TTC549 (cell line): Measurements from ENCODE around the gene NOL3.

Experiments used
- FAIRE-seq: peaks from 2 replicates; lab custom pipeline; 2012; peaks lifted over from hg19 to GRCh38; lab: Jason Lieb, UNC

NOL3 gene

DNA sequence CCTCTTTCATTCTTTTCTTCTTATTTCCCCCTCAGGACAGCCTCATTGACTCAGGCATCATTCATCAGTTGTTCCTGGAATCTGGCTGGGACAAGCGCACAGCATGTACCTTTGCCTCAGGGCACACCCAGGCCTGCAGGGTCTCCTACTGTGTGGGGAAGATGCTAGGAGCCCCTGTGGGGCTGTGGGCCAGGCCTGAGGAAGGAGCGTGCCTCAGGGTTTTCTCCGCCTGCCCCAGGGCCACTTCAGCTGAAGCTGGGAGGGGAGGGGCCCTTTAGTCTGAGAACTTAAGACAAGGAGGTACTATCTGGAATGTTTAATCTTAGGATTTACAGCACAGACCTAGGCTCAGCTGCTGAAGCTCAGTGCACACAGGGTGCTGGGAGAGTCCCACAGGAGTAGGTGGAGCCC, 36.5 kb downstream of the NOL3 start:
- FAIRE-seq, result no peak

DNA sequence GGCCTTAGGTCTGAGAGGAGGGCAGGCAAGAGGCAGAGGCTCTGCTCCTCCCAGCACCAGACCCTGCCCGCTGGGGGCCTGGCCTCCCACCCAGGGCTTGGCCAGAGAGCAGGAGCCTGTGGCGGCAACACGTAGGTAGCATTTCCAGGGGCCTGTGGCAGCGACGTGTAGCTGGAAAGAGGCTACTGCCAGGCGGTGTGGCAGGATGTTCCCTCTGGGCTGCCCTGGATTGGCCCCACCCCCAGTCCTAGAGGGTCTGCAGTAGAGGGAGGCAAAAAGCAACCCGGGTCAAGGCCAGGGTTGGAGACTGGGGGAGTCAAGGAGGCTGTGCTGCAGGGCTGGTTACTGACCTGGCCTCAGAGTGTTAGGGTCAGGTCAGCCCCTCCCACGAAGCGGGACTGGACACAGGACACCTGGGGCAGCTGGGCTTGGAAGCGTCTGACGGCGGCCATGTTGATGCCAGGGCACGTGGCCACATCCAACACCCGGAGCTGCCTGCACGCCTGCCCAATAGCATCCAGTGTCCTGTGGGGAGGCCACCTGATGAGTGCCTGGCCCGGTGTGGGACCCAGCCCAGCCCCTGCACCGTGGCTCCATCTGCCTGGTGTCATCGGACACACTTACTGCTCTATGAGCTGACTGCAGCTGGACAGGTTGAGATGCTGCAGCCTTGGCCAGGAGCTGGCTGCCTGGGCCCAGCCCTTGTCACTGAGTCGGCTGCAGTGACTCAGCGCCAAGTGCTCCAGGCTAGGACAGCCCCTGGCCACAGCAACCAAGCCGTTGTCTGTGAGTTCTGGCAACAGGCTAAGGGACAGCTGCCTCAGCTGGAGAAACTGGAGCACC, 37.1 kb downstream of the NOL3 start:
- FAIRE-seq, result no peak

DNA sequence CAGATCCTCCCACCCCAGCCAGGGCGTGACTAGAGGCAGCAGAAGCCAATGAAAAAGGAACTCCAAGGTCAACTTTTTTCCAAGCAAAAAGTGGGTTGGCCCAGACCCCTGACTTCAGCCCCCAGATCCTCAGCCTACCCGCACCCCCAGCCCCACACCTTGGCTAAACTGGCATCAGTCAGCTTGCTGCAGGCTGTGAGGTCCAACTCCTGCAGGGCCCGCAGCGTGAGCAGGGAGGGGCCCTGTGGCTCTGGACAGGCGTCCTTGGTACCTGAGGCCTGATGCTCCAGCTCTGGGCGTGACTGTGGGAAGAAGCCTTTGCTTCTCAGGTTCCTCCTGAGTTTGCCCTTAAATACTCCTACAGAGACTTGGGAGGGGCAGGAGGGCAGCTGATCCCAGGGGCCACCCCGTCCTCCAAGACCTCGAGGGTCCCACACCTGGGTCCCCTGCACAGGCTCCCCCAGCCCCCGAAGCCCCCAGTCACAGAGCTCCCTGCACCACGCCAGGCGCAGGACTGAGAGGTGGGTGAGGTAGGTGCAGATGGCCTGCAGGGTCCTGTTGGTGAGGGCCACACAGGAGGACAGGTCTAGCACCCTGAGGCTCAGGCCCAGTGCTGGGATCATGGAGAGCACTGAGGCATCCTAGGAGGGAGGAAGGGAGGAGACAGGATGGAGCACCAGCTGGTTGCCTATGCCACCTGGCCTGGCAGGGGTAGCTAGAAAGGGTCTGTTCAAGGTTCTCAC, 38.0 kb downstream of the NOL3 start:
- FAIRE-seq, result no peak

DNA sequence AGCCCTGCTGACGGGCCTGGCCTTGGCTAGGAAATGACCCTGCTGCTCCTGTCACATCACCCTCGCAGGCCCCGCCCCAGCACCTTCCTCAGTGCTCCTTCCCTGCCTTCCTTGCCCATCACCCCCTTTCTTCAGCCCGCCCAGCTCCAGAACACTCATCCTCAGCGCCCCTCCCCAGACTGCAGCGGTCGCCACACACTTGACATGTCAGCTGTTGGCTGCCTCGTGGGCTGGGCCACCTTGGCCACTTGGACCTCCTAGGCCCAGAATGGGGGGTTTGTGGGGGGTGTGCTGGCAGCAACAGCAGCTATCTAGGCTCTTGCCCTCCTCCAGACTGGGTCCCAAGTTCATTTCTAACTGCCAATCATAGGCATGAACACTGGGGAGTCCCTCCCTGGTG, 39.2 kb downstream of the NOL3 start:
- no peak for FAIRE-seq

DNA sequence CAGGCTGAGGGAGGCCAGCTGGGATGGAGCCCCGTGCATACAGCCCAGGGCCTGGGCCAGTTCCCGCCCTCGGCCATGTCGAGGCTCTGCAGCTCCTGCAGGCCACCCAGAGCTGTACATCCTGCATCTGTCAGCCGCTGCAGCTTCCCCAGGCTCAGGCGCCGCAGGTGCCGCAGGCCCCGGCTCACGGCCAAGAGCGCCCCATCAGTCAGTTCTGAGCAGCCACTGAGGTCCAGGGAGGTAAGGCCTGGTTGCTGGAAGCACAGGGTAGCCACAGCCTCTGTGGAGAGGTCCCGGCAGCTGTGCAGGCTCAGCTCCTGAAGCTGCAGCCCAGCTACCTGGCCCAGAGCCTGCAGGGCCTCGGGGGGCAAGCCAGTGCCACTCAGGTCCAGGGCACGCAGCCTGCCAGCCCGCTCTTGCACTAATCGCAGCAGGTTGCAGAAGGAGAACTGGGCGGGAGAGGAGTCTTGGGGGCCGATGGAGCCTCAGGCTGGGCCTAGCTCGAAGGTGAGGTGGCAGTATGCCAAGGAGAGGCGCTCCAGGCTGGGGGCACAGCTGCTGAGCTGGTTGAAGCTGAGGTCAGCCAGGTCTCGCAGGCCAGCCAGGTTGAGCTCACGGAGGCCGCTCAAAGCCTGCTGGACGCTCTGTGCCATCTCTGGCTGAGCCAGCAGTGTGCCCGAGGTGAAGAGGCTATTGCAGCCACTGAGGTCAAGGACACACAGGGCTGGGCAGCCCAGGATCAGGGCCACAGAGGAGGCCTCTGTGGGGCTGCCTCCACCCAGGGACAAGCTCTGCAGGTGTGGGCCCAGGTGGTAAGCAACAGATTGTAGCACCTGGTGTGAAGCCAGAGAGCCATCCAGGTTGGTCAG, 40.0 kb downstream of the NOL3 start:
- FAIRE-seq, result no peak

DNA sequence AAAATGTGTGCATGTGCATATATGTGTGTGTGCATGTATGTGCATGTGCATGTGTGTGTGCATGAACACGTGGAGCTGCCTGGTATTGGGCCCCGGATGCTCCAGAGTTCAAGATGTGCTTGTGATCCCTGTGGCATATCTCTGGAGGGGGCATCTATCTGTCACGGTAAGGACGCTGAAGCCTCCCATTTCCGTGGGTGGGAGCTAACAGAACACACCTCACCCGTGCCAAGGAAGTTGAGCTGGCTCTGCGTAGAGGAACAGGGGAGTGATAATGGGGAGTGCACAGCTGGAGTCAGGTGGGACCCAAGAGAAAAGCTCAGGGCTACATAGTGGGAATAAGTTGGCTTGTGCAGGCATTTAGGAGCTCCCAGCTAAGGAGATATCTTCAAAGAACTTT, 41.3 kb downstream of the NOL3 start:
- no peak for FAIRE-seq

DNA sequence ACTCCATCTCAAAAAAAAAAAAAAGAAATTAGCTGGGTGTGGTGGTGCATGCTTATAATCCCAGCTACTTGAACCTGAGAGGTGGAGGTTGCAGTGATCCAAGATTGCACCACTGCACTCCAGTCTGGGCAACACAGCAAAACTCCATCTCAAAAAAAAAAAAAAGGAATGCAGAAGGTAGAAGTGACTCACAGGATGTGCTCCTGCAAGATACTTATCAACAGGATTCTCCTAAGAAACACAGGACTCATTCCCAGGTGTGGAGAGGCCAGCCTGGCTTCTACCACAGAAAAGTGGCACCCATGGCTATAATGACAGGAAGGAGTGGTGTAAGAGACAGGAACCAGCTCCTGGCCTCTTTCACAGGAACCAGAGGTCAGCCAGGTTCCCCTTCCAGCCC, 42.4 kb downstream of the NOL3 start:
- no peak for FAIRE-seq

DNA sequence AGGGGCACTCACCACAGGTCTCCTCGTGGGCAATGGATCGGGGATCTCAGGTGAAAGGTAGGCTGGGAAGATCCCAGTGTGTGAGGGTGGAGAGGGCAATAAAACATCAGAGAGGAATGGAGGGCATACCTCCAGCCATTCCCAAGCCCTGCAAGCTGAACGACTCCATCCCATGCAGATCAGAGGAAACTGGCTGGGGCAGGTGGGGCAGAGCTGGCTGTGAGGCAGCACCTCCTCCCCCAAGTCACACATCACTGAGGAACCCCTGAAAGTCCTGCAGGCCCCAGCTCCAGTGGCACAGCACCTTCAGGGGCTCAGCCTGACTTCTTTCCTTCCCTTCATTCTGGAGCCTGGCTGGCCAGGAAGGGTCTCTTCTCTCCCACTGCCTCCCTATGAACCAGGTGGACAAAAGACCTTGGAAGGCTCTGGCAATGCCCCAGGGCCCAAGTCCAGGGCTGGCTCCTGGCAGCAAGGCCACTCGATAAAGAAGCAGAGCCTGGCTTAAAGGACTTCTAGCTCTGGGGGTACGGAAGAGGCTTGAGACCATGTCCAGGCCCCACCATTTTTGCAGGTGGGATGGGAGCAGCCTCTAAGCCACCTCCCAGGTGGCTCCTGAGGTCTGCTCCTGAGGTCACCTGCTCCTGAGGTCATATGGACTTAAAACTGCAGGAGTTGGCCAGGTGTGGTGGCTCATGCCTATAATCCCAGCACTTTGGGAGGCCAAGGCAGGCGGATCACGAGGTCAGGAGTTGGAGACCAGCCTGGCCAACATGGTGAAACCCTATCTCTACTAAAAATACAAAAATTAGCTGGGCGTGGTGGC, 43.1 kb downstream of the NOL3 start:
- no peak for FAIRE-seq

DNA sequence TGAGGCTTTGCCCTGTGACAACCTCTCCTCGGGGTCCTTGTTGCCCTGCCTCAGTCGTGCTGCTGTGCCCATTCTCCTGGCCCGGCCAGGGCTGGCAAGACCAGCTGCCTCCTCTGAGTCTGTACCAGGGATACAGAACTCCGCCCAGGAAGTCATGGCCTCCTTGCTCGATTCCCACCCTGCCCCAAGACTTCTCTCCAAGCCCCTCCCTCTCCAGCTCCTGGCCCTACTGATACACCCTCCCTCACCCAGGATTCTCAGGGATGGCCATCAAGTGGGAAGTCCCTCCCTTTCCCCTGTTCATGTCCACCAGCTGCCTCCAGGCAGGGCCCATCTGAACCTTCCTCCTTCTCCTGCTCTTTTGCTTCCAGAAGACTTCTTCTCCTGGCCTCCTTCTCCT, 45.4 kb downstream of the NOL3 start:
- no peak for FAIRE-seq

DNA sequence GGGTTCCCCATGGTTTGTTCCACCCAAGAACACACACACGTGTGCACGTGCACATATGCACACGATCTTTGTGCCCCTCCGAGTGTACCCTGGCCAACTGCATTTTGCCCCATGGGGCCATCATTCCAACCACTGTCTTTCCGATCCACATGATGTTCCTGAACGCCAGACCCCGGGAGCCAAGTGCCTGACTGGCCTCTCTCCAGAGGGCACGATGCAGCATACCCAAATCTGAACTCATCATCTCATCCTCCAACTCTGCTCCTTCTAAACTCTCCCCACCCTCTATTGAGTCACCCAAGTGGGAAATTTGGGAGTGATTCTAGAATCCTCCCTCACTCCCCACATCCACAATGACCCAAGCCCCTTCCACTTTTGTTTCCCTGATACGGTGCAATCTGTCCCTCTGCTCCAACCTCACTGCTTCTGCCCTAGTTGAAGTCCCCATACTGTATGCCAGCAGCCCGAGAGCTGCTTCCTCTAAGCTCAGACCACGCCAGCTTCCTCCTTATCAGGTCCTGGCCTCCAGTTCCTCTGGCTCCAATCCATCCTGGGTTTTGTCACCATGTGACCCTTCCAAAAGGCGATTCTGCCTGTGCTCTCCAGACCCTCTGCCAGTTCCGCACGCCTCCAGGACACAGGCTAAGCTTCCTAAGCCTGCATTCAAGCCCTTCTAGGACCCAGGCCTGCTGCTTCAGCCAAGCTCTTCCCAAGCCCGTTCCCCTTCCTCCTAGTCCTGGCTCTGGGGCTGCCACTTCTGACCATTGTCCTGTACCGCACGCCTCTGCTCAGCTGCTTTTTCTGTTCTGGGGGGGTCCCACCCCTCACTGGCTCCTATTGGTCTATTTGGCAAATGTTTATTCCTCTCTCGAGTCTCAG, 46.5 kb downstream of the NOL3 start:
- no peak for FAIRE-seq

DNA sequence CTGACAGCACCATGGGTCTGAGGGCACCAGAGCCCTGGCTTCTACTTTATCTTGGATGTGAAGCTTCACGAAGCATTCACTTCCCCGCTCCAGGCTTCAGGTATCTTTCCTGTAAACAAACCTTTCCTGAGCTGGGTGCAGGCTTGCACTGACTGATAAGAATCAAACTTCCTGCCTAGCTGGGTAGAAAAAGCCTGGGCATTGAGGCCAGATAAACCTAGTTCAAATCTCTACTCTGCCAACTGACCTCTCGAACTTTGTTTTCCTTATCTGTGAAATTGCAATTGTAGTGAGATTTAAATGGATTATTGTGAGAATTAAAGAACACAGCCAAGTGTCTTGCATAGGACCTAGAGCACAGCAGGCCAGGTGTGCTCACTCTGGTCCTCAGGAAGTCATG, 53.7 kb downstream of the NOL3 start:
- FAIRE-seq, result no peak
